Measurements from ENCODE around the gene ZNF594. TPM values are rescaled to one million over a fixed set of nuclear protein-coding genes. Genes with fewer than 3 reads are reported as not detected.
"Not testable (repeated sequence)": the region's sequence is repeated elsewhere in the genome, so short reads cannot be mapped to it uniquely, and the experiment has no call there.

Gene ZNF594
- total RNA-seq (ENCODE audit: low replicate concordance): 19.5 and 25.3 TPM in 2 replicates

GRCh38 chr17:5191541-5192417, at the start of gene ZNF594:
Gene ZNF594, minus strand, starts transcription at chr17:5191868. Its CDS starts 7,612 bp downstream, at chr17:5184256.
- H3K27me3 ChIP-seq: no peaks in the 10 kb centered on the region
- peaks cover 3% of the 10 kb centered on the region for H3F3A ChIP-seq (ENCODE audit: low read depth)
- no peak within 1 kb of the TSS for H3K27ac ChIP-seq

GRCh38 chr17:5239769-5240168, 48.1 kb upstream of the ZNF594 start:
- H3K27me3 Mint-ChIP-seq (ENCODE audit: insufficient read depth, low read depth); H3K4me1 Mint-ChIP-seq; H3K9me3 Mint-ChIP-seq; H3K4me2 ChIP-seq; H3K9ac ChIP-seq; H3K27me3 ChIP-seq; H3K36me3 Mint-ChIP-seq; DNase-seq (ENCODE audit: low spot score); H3K9me3 ChIP-seq (ENCODE audit: low read depth); H3K79me2 ChIP-seq (ENCODE audit: low read depth); H3K4me3 ChIP-seq; H2AFZ ChIP-seq (replicated peaks); H3K4me3 Mint-ChIP-seq; H3K4me1 ChIP-seq; H3F3A ChIP-seq (ENCODE audit: low read depth); H3K36me3 ChIP-seq; H3K27ac ChIP-seq; H3K27ac Mint-ChIP-seq; H4K20me1 ChIP-seq (ENCODE audit: low read depth): not testable (repeated sequence)

More at GRCh38 chr17:5191541-5192417, at the start of gene ZNF594:
- Histone ChIP-seq H3K36me3 (peaks cover 22% of the 10 kb centered on the region), H3K9me3 (ENCODE audit: low read depth) (peaks cover 43% of the 10 kb centered on the region), H3K9ac (peak within 1 kb of the TSS; percentile 1), H3K79me2 (ENCODE audit: low read depth) (peaks cover 32% of the 10 kb centered on the region), H2AFZ (replicated peaks) (peak within 1 kb of the TSS; percentile 89), H3K4me1 (peaks cover 3% of the 10 kb centered on the region), H3K4me3 (peak within 1 kb of the TSS; percentile 70), H3K4me2 (peak within 1 kb of the TSS; percentile 78), H4K20me1 (ENCODE audit: low read depth) (no peaks in the 10 kb centered on the region)
- TF ChIP-seq EZH2phosphoT487 (IDR thresholded peaks at IDR 0.05) (no peak), CTCF (IDR thresholded peaks at IDR 0.05) (peak; percentile 72), EZH2 (IDR thresholded peaks at IDR 0.05) (no peak)
- H3K9me3 Mint-ChIP-seq: peaks cover 38% of the 10 kb centered on the region
- H3K27me3 Mint-ChIP-seq (ENCODE audit: insufficient read depth, low read depth): no peaks in the 10 kb centered on the region
- peak within 1 kb of the TSS; percentile 91 for H3K27ac Mint-ChIP-seq
- peak; percentile 96 for DNase-seq (ENCODE audit: low spot score)
- peaks cover 14% of the 10 kb centered on the region for H3K4me1 Mint-ChIP-seq
- H3K36me3 Mint-ChIP-seq: peaks cover 40% of the 10 kb centered on the region
- peak within 1 kb of the TSS; percentile 96 for H3K4me3 Mint-ChIP-seq

- Mint-ChIP-seq H3K27ac (no peak overlapping the region), H3K4me3 (no peak overlapping the region), H3K9me3 (no peaks in the 10 kb centered on the region), H3K36me3 (peaks cover 4% of the 10 kb centered on the region), H3K4me1 (no peaks in the 10 kb centered on the region), H3K27me3 (ENCODE audit: insufficient read depth, low read depth) (no peaks in the 10 kb centered on the region)
- H3F3A ChIP-seq (ENCODE audit: low read depth): no peaks in the 10 kb centered on the region
- H3K4me2 ChIP-seq: no peak overlapping the region
- no peak overlapping the region for H3K27ac ChIP-seq
- H2AFZ ChIP-seq (replicated peaks): no peak overlapping the region
- no peaks in the 10 kb centered on the region for H3K36me3 ChIP-seq
- no peaks in the 10 kb centered on the region for H4K20me1 ChIP-seq (ENCODE audit: low read depth)
- H3K9me3 ChIP-seq (ENCODE audit: low read depth): no peaks in the 10 kb centered on the region
- H3K9ac ChIP-seq: no peak overlapping the region
- H3K79me2 ChIP-seq (ENCODE audit: low read depth): no peaks in the 10 kb centered on the region
- H3K4me3 ChIP-seq: no peak overlapping the region
- H3K4me1 ChIP-seq: no peaks in the 10 kb centered on the region
- no peak for TF ChIP-seq CTCF (IDR thresholded peaks at IDR 0.05)
- TF ChIP-seq EZH2 (IDR thresholded peaks at IDR 0.05): no peak
- no peak for TF ChIP-seq EZH2phosphoT487 (IDR thresholded peaks at IDR 0.05)
- H3K27me3 ChIP-seq: no peaks in the 10 kb centered on the region
- DNase-seq (ENCODE audit: low spot score): no peak
Observed at GRCh38 chr17:5238333-5238732, 46.7 kb upstream of the ZNF594 start.

- Mint-ChIP-seq H3K4me1 (peaks cover 4% of the 10 kb centered on the region), H3K9me3 (no peaks in the 10 kb centered on the region), H3K36me3 (peaks cover 4% of the 10 kb centered on the region), H3K27ac (no peak overlapping the region), H3K4me3 (no peak overlapping the region), H3K27me3 (ENCODE audit: insufficient read depth, low read depth) (no peaks in the 10 kb centered on the region)
- Histone ChIP-seq H3F3A (ENCODE audit: low read depth) (no peaks in the 10 kb centered on the region), H3K36me3 (no peaks in the 10 kb centered on the region), H3K79me2 (ENCODE audit: low read depth) (no peaks in the 10 kb centered on the region), H3K9me3 (ENCODE audit: low read depth) (no peaks in the 10 kb centered on the region), H3K4me3 (no peak overlapping the region), H4K20me1 (ENCODE audit: low read depth) (no peaks in the 10 kb centered on the region), H3K4me1 (no peaks in the 10 kb centered on the region), H3K9ac (no peak overlapping the region), H2AFZ (replicated peaks) (no peak overlapping the region), H3K27ac (no peak overlapping the region), H3K4me2 (no peak overlapping the region), H3K27me3 (no peaks in the 10 kb centered on the region)
- TF ChIP-seq CTCF (IDR thresholded peaks at IDR 0.05) (peak; percentile 75), EZH2phosphoT487 (IDR thresholded peaks at IDR 0.05) (no peak)
- DNase-seq (ENCODE audit: low spot score): peak; percentile 77
Observed at GRCh38 chr17:5237541-5238016, 45.9 kb upstream of the ZNF594 start.
